Ishikawa (cell line): Measurements from ENCODE around the gene DIP2C.

ENCODE experiments used
- EP300 ChIP-seq: IDR thresholded peaks from 2 replicates; pipeline ENCODE4 v1.6.1; 2012; ENCODE audit warnings: borderline replicate concordance
- FOXM1 ChIP-seq: IDR thresholded peaks from 2 replicates; pipeline ENCODE4 v1.6.1; 2012; ENCODE audit warnings: low read depth, borderline replicate concordance

- TF ChIP-seq EP300 (no peak), FOXM1 (no peak)
Observed at GRCh38 chr10:586151-586550, 103.3 kb downstream of the DIP2C start.
